Measurements from ENCODE around the gene TTYH1. TPM values are rescaled to one million over a fixed set of nuclear protein-coding genes. Genes with fewer than 3 reads are reported as not detected.

TTYH1 gene
- total RNA-seq, 2 donors from 2014 or later = 0.47 to 2.4 TPM

- no peak overlapping the region for H3K27ac ChIP-seq
- no peak for DNase-seq
- intact Hi-C loops (cut with DNase I) = no loop called here
Observed at GRCh38 chr19:54418930-54419800, 3.9 kb downstream of the TTYH1 start.

GRCh38 chr19:54420068-54420382 is 4.8 kb downstream of the TTYH1 start:
- Histone ChIP-seq H3K36me3 (no peaks in the 10 kb centered on the region), H3K9ac (ENCODE audit: low read depth in 2 of 2, low read length in 2 of 2) (no peak overlapping the region), H3K27ac (no peak overlapping the region), H3K9me3 (no peaks in the 10 kb centered on the region), H3K27me3 (peaks cover 26% of the 10 kb centered on the region), H3K4me3 (no peak overlapping the region), H3K4me1 (no peaks in the 10 kb centered on the region)
- intact Hi-C loops (cut with DNase I) = no loop called here
- DNase-seq = no peak
- TF ChIP-seq, protein P1, sequence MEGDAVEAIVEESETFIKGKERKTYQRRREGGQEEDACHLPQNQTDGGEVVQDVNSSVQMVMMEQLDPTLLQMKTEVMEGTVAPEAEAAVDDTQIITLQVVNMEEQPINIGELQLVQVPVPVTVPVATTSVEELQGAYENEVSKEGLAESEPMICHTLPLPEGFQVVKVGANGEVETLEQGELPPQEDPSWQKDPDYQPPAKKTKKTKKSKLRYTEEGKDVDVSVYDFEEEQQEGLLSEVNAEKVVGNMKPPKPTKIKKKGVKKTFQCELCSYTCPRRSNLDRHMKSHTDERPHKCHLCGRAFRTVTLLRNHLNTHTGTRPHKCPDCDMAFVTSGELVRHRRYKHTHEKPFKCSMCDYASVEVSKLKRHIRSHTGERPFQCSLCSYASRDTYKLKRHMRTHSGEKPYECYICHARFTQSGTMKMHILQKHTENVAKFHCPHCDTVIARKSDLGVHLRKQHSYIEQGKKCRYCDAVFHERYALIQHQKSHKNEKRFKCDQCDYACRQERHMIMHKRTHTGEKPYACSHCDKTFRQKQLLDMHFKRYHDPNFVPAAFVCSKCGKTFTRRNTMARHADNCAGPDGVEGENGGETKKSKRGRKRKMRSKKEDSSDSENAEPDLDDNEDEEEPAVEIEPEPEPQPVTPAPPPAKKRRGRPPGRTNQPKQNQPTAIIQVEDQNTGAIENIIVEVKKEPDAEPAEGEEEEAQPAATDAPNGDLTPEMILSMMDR (IDR thresholded peaks at IDR 0.05) = no peak

More at GRCh38 chr19:54418930-54419800, 3.9 kb downstream of the TTYH1 start:
- Histone ChIP-seq H3K36me3 (no peaks in the 10 kb centered on the region), H3K4me1 (no peaks in the 10 kb centered on the region), H3K9me3 (no peaks in the 10 kb centered on the region), H3K27me3 (peaks cover 29% of the 10 kb centered on the region), H3K9ac (ENCODE audit: low read depth in 2 of 2, low read length in 2 of 2) (no peak overlapping the region), H3K4me3 (no peak overlapping the region)
- TF ChIP-seq, protein P1 (IDR thresholded peaks at IDR 0.05) = no peak

- Histone ChIP-seq H3K9ac (ENCODE audit: low read depth in 2 of 2, low read length in 2 of 2) (no peak overlapping the region), H3K4me3 (no peak overlapping the region), H3K9me3 (no peaks in the 10 kb centered on the region), H3K27me3 (peaks cover 20% of the 10 kb centered on the region), H3K4me1 (no peaks in the 10 kb centered on the region), H3K27ac (no peak overlapping the region), H3K36me3 (no peaks in the 10 kb centered on the region)
- TF ChIP-seq, protein P1 (IDR thresholded peaks at IDR 0.05) = no peak
- intact Hi-C loops (cut with DNase I) = no loop called here
- DNase-seq = no peak
Observed at GRCh38 chr19:54420383-54421168, 5.3 kb downstream of the TTYH1 start.

- no peaks in the 10 kb centered on the region for H3K9me3 ChIP-seq
- DNase-seq = no peak
- peaks cover 15% of the 10 kb centered on the region for H3K27me3 ChIP-seq
- H3K9ac ChIP-seq (ENCODE audit: low read depth in 2 of 2, low read length in 2 of 2) = no peak overlapping the region
- no peak overlapping the region for H3K27ac ChIP-seq
- intact Hi-C loops (cut with DNase I) = no loop called here
- H3K36me3 ChIP-seq = no peaks in the 10 kb centered on the region
- no peaks in the 10 kb centered on the region for H3K4me1 ChIP-seq
- TF ChIP-seq, protein P1 (IDR thresholded peaks at IDR 0.05) = no peak
- H3K4me3 ChIP-seq = no peak overlapping the region
Observed at GRCh38 chr19:54421169-54421516, 5.9 kb downstream of the TTYH1 start.

DNA sequence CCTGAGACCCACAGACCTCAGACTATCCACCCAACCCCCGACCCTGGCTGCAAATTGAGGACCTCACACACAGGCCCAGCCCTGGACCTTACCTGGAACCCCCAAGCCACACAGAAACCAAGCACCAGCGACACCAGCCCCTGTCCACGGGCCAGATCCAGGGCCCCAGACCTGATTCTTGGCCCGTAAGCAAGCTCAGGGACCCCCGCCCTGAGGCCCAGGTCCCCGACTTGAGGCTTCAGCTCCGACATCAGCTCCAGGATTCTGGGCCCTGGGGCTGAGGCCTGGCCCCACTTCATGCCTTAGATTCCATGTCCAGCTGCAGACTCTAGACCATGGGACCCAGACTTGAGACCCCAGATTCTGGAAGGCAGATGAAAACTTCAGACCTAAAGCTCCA is 6.3 kb downstream of the TTYH1 start:
- no peak overlapping the region for H3K27ac ChIP-seq
- intact Hi-C loops (cut with DNase I) = no loop called here
- no peaks in the 10 kb centered on the region for H3K4me1 ChIP-seq
- H3K9me3 ChIP-seq = no peaks in the 10 kb centered on the region
- DNase-seq = no peak
- peaks cover 11% of the 10 kb centered on the region for H3K27me3 ChIP-seq
- no peaks in the 10 kb centered on the region for H3K36me3 ChIP-seq
- H3K4me3 ChIP-seq = no peak overlapping the region
- TF ChIP-seq, protein P1 (IDR thresholded peaks at IDR 0.05) = no peak
- no peak overlapping the region for H3K9ac ChIP-seq (ENCODE audit: low read depth in 2 of 2, low read length in 2 of 2)

All from colonic mucosa (tissue), 4 donors.